NCI-H146 treated with DMSO at 0.1 percent for 48 hours (cell line): ENCODE results near the gene PHF24.
"Not testable (repeated sequence)": the region's sequence is repeated elsewhere in the genome, so short reads cannot be mapped to it uniquely, and the experiment has no call there.

Source experiments
- DNase-seq: peaks from one replicate; lab custom pipeline; 2025; ENCODE audit not compliant: unreplicated experiment; lab: John Stamatoyannopoulos, UW

The PHF24 gene

GRCh38 chr9:34957492-34958410, at the start of gene PHF24:
Gene PHF24, plus strand, starts transcription at chr9:34958285. Its CDS starts 13,014 bp downstream, at chr9:34971299.
- DNase-seq: no peak

GRCh38 chr9:34927061-34927460, 31.0 kb upstream of the PHF24 start:
- no peak for DNase-seq

- no peak for DNase-seq
These were observed 29.2 kb upstream of the PHF24 start for GRCh38 chr9:34928921-34929320.

- DNase-seq: no peak
These were observed 28.5 kb upstream of the PHF24 start for GRCh38 chr9:34929506-34930102.

- DNase-seq: not testable (repeated sequence)
These were observed 18.1 kb upstream of the PHF24 start for GRCh38 chr9:34939989-34940388.

GRCh38 chr9:34948451-34948850, 9.6 kb upstream of the PHF24 start:
- DNase-seq: no peak

GRCh38 chr9:34954225-34954624, 3.9 kb upstream of the PHF24 start:
- DNase-seq: no peak

- DNase-seq: not testable (repeated sequence)
These were observed 2.0 kb upstream of the PHF24 start for GRCh38 chr9:34956066-34956465.

- DNase-seq: no peak
These were observed 1.4 kb upstream of the PHF24 start for GRCh38 chr9:34956648-34957047.

- no peak for DNase-seq
These were observed 412 bp downstream of the PHF24 start for GRCh38 chr9:34958411-34958982.

GRCh38 chr9:34959461-34959860, 1.4 kb downstream of the PHF24 start:
- no peak for DNase-seq

GRCh38 chr9:34961574-34962490, 3.7 kb downstream of the PHF24 start:
- DNase-seq: no peak

GRCh38 chr9:34962546-34962945, 4.5 kb downstream of the PHF24 start:
- DNase-seq: no peak

- DNase-seq: no peak
These were observed 5.5 kb downstream of the PHF24 start for GRCh38 chr9:34963552-34963951.

- no peak for DNase-seq
These were observed 6.4 kb downstream of the PHF24 start for GRCh38 chr9:34964458-34964857.

GRCh38 chr9:34971146-34971811, 13.2 kb downstream of the PHF24 start:
- DNase-seq: no peak

- DNase-seq: no peak
These were observed 16.6 kb downstream of the PHF24 start for GRCh38 chr9:34974664-34975063.

GRCh38 chr9:34976441-34976840, 18.4 kb downstream of the PHF24 start:
- DNase-seq: no peak

GRCh38 chr9:34976992-34977391, 18.9 kb downstream of the PHF24 start:
- DNase-seq: no peak

GRCh38 chr9:34980181-34980761, 22.2 kb downstream of the PHF24 start:
- no peak for DNase-seq
